Femur (tissue), 1 donor: ENCODE measurements around the gene NEDD4L.

Experiments used
- DNase-seq: peaks from one replicate; pipeline ENCODE4 v3.0.0-alpha.2; 2017

Gene NEDD4L

DNA sequence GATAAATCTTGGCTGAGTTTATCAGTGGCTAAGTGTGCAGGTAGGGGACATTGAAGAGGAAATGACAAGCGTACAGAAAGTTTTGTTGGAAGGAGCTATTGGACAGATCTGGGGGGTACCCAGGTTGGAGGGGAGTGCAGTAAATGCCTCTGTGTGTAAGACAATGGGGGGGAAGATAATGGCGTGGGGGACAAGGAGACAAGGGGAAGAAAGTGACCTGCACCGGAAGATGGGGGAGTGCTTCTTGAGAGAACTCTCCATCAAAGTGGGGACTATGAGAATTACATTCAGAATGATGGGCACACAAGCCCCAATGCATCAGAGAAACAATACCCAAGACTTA lies 394.9 kb downstream of the NEDD4L start:
- DNase-seq: no peak

DNA sequence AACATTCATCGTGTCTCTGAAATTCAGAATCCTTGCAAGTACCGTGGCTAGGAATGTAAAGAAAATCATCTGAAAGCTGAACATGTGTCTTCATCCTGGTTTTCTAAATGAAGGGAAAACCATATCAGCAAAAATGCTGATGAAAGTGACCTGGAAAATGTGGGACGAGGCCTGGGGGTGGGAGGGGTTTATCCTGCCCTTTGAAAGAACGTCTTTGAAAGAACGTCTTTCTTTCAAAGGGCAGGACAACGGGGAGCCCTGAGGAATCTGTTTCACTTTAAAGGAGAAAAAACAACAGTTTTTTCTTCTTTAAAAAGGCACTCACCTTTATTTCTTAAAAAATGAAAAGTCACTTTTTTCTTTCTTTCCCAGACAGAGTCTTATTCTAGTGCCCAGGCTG lies 399.6 kb downstream of the NEDD4L start:
- DNase-seq: no peak

DNA sequence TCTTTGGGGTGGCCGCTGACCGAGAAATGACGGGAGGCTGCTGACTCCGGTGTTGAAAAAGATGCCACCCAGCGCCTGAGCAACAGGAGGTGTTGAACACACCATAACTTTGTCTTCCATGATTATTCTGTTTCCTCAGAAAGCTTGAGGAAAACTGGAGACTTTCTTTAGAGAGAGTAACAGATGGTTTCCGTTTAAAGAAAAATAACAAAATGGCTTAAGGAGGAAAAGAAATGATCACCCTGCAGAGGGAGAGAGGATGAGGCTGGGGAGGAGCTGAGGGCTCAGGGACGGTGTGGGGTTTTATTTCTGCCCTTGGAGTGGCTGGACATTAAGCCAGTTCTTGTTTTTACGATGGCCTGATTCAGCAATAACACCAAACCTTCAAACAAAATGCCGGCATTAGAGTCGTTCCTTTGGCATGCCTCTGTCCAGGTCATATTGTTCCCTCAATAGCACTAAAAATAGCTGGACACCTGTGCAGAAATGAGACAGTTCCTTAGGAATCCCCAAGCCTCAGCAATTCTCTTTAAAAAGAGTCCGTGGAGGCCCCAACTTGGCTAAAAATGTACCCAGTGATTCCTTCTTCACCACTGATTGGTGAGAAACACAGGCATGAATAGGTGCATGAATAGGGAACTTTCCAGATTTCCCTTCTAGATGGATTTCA lies 402.5 kb downstream of the NEDD4L start:
- DNase-seq: no peak

DNA sequence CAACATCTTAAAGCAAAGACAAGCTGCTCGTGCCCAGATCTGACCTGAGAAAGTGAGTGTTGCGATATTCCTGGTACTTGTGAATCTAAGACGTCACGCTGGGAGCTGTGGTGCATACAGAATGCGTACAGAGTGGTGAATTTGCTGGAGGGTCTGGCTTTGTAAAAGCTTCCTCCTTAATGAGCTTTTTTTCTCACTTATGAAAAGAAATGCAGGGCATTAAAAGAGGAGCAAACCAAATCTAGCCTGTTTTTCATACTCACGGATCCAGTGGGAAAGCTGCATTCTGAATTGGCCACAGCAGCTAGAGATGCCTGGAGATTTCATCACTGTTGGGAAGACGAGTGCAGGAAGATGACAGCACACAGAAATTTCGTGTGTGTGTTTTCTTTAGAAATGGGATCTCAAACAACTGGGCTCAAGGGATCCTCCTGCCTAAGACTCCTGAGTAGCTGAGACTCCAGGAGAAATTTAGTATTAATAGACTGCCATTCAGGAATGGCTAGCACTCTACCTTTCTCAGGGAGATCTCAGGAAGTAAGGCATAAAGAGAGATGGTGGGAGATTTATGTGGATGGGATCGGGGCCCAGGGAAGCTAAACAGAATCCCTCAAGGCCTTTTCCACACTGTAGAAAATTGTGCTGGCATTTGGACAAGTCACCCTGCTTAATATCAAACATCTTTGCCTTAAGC lies 403.5 kb downstream of the NEDD4L start:
- no peak for DNase-seq

DNA sequence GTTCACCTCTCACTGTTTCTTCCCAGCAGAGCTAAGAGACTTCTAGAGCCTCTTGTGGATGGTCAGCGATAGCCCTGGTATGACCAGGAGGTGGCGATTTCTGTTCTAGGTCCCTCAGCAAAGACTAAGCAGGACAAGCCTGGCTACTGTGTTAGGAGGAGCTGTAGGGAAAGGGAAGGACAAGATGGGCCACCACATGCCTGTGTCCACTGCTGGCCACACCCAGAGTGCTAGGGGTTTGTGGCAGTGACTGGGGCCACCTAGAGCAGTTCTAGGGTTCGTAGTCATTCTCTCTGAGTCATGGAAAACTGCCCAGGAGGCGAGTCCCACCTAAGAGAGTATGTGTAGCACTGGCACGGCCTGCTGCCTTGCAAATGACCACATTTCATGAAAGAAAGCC lies 405.4 kb downstream of the NEDD4L start:
- no peak for DNase-seq
